ENCODE measurements around the gene FGFR4. TPM values are rescaled to one million over a fixed set of nuclear protein-coding genes. Genes with fewer than 3 reads are reported as not detected.

Gene FGFR4
- total RNA-seq, 3 donors from 2014 or later (not counting 1 experiment from before 2014, with no cell fraction given): 0.72 to 1.5 (median 1.3) TPM

- DNase-seq (no peak), ATAC-seq (no peak)
- peaks cover 0 to 6% of the 10 kb centered on the region in 2 donors for H3K4me1 Mint-ChIP-seq
- Histone ChIP-seq H3K27me3 (ENCODE audit: control insufficient read depth, insufficient read depth, low read length) (no peaks in the 10 kb centered on the region), H3K9me3 (ENCODE audit: control insufficient read depth, insufficient read depth, low read length) (no peaks in the 10 kb centered on the region), H3K36me3 (ENCODE audit: control insufficient read depth, insufficient read depth, low read length) (no peaks in the 10 kb centered on the region), H3K27ac (ENCODE audit: low read length) (no peak overlapping the region), H3K4me1 (ENCODE audit: control insufficient read depth, insufficient read depth, low read length) (no peaks in the 10 kb centered on the region), H3K4me3 (ENCODE audit: low read length) (no peak overlapping the region)
- intact Hi-C loops (cut with micrococcal nuclease): no loop called here
- no peaks in the 10 kb centered on the region for H3K9me3 Mint-ChIP-seq
- no peak overlapping the region for H3K27ac Mint-ChIP-seq
- H3K27me3 Mint-ChIP-seq (ENCODE audit: low read depth in 2 of 2): peaks cover 0 to 2% of the 10 kb centered on the region in 2 donors
- H3K36me3 Mint-ChIP-seq: no peaks in the 10 kb centered on the region
- TF ChIP-seq, protein P1, sequence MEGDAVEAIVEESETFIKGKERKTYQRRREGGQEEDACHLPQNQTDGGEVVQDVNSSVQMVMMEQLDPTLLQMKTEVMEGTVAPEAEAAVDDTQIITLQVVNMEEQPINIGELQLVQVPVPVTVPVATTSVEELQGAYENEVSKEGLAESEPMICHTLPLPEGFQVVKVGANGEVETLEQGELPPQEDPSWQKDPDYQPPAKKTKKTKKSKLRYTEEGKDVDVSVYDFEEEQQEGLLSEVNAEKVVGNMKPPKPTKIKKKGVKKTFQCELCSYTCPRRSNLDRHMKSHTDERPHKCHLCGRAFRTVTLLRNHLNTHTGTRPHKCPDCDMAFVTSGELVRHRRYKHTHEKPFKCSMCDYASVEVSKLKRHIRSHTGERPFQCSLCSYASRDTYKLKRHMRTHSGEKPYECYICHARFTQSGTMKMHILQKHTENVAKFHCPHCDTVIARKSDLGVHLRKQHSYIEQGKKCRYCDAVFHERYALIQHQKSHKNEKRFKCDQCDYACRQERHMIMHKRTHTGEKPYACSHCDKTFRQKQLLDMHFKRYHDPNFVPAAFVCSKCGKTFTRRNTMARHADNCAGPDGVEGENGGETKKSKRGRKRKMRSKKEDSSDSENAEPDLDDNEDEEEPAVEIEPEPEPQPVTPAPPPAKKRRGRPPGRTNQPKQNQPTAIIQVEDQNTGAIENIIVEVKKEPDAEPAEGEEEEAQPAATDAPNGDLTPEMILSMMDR (IDR thresholded peaks at IDR 0.05): no peak
- no peak overlapping the region for H3K4me3 Mint-ChIP-seq
- 80% methylated on average over 4 of the region's 4 CpGs for WGBS (ENCODE audit: insufficient coverage)
These were observed 20.4 kb downstream of the FGFR4 start for GRCh38 chr5:177107159-177107558.

- Histone ChIP-seq H3K9me3 (ENCODE audit: control insufficient read depth, insufficient read depth, low read length) (no peaks in the 10 kb centered on the region), H3K27me3 (ENCODE audit: control insufficient read depth, insufficient read depth, low read length) (no peaks in the 10 kb centered on the region), H3K4me1 (ENCODE audit: control insufficient read depth, insufficient read depth, low read length) (peaks cover 8% of the 10 kb centered on the region), H3K27ac (ENCODE audit: low read length) (no peak overlapping the region), H3K4me3 (ENCODE audit: low read length) (no peak overlapping the region), H3K36me3 (ENCODE audit: control insufficient read depth, insufficient read depth, low read length) (no peaks in the 10 kb centered on the region)
- DNase-seq: no peak
- intact Hi-C loops (cut with micrococcal nuclease): loop anchor here (5.0 to 10.0 kb wide), 4 partner anchors 65 to 453 kb away; partner anchors contain the start of genes PDLIM7, PRELID1 and RAB24
- H3K9me3 Mint-ChIP-seq: no peaks in the 10 kb centered on the region
- TF ChIP-seq, protein P1 (IDR thresholded peaks at IDR 0.05): no peak
- no peak for ATAC-seq
- no peak overlapping the region for H3K27ac Mint-ChIP-seq
- 92% methylated on average over 9 of the region's 9 CpGs for WGBS (ENCODE audit: insufficient coverage)
- no peak overlapping the region for H3K4me3 Mint-ChIP-seq
- peaks cover 5 to 6% of the 10 kb centered on the region in 2 donors for H3K4me1 Mint-ChIP-seq
- H3K36me3 Mint-ChIP-seq: no peaks in the 10 kb centered on the region
- peaks cover 0 to 2% of the 10 kb centered on the region in 2 donors for H3K27me3 Mint-ChIP-seq (ENCODE audit: low read depth in 2 of 2)
These were observed 23.1 kb downstream of the FGFR4 start for GRCh38 chr5:177109810-177110209.

DNA sequence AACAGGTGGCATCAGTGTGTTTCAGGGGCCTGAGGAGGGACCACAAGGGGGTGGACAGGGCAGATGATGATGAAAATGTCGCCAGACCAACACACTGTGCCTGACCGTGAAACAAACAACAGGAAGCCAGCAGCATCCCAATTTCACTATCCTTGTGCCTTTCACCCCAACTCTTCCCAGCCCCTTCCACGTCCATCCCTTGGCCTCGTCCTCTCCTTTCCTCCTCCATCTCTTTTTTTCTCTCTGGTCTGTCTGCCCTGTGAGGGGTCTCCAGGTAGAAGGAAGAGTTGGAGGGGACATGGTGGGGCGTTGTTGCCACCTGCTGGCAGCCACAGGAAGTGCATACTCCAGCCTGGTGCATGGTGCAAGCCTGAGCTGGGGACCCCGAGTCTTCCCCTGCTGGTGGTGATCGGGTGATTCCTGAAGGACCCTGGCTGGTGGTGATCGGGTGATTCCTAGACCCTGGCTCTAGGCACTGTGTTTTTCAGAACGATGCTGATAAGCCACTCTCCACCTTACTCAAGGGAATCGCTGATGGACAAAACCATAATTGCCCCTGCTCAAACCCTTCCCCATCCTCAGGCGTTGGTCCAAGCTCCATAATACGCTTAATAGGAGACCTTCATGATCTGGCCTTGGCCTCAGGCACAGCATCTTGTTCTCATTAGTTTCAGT is 25.1 kb downstream of the FGFR4 start:
- no peaks in the 10 kb centered on the region for H3K9me3 ChIP-seq (ENCODE audit: control insufficient read depth, insufficient read depth, low read length)
- 26% methylated on average over 11 of the region's 12 CpGs for WGBS (ENCODE audit: insufficient coverage)
- H3K27ac Mint-ChIP-seq: no peak overlapping the region

More for the DNA sequence above, 25.1 kb downstream of the FGFR4 start:
- intact Hi-C loops (cut with micrococcal nuclease): loop anchor here (5.0 to 10.0 kb wide), 4 partner anchors 63 to 455 kb away; partner anchors contain the start of genes PDLIM7, PRELID1 and RAB24
- Mint-ChIP-seq H3K36me3 (no peaks in the 10 kb centered on the region), H3K4me1 (peaks cover 15 to 16% of the 10 kb centered on the region in 2 donors), H3K4me3 (no peak overlapping the region), H3K27me3 (ENCODE audit: low read depth in 2 of 2) (peaks cover 0 to 2% of the 10 kb centered on the region in 2 donors), H3K9me3 (no peaks in the 10 kb centered on the region)
- Histone ChIP-seq H3K4me1 (ENCODE audit: control insufficient read depth, insufficient read depth, low read length) (peaks cover 17% of the 10 kb centered on the region), H3K27ac (ENCODE audit: low read length) (no peak overlapping the region), H3K4me3 (ENCODE audit: low read length) (no peak overlapping the region), H3K27me3 (ENCODE audit: control insufficient read depth, insufficient read depth, low read length) (no peaks in the 10 kb centered on the region), H3K36me3 (ENCODE audit: control insufficient read depth, insufficient read depth, low read length) (no peaks in the 10 kb centered on the region)
- ATAC-seq (peak; percentile 50 to 64 (median 57)), DNase-seq (peak; percentile 57 to 80)
- TF ChIP-seq, protein P1 (IDR thresholded peaks at IDR 0.05): peak; percentile 95

Data from natural killer cell (primary cell).